HG03139 (cell line): ENCODE measurements around the gene HIVEP2.
A peak's percentile ranks its signal among the peaks of the same experiment; 100 is the strongest.
"Not testable (repeated sequence)": the region's sequence is repeated elsewhere in the genome, so short reads cannot be mapped to it uniquely, and the experiment has no call there.

ENCODE experiments used
- ATAC-seq: cut with Tn5 transposase; IDR thresholded peaks from one replicate; pipeline ENCODE4 v1.9.1; 2021; ENCODE audit not compliant: unreplicated experiment

HIVEP2 gene

GRCh38 chr6:142945049-142945445 is at the start of gene HIVEP2:
TSS of gene HIVEP2 (minus strand) at chr6:142945176. CDS start at chr6:142774738, 170,438 bp downstream.
- ATAC-seq, result peak; percentile 18

GRCh38 chr6:142993977-142994376 is 49.0 kb upstream of the HIVEP2 start:
- ATAC-seq, result no peak

- no peak for ATAC-seq
Observed at GRCh38 chr6:142987490-142987889, 42.5 kb upstream of the HIVEP2 start.

GRCh38 chr6:142985281-142985680 is 40.3 kb upstream of the HIVEP2 start:
- no peak for ATAC-seq

- no peak for ATAC-seq
Observed at GRCh38 chr6:142984386-142984785, 39.4 kb upstream of the HIVEP2 start.

GRCh38 chr6:142975365-142975764 is 30.4 kb upstream of the HIVEP2 start:
- no peak for ATAC-seq

GRCh38 chr6:142970941-142971340 is 26.0 kb upstream of the HIVEP2 start:
- not testable (repeated sequence) for ATAC-seq

- no peak for ATAC-seq
Observed at GRCh38 chr6:142968601-142969000, 23.6 kb upstream of the HIVEP2 start.

GRCh38 chr6:142966294-142966693 is 21.3 kb upstream of the HIVEP2 start:
- ATAC-seq, result no peak

- ATAC-seq, result no peak
Observed at GRCh38 chr6:142965164-142965563, 20.2 kb upstream of the HIVEP2 start.

- no peak for ATAC-seq
Observed at GRCh38 chr6:142960098-142960497, 15.1 kb upstream of the HIVEP2 start.

GRCh38 chr6:142958343-142958742 is 13.4 kb upstream of the HIVEP2 start:
- no peak for ATAC-seq

GRCh38 chr6:142956726-142957125 is 11.8 kb upstream of the HIVEP2 start:
- ATAC-seq, result no peak

GRCh38 chr6:142954844-142955243 is 9.9 kb upstream of the HIVEP2 start:
- no peak for ATAC-seq

GRCh38 chr6:142953373-142954273 is 8.6 kb upstream of the HIVEP2 start:
- no peak for ATAC-seq

- ATAC-seq, result peak; percentile 64
Observed at GRCh38 chr6:142952614-142953013, 7.6 kb upstream of the HIVEP2 start.

GRCh38 chr6:142950291-142950690 is 5.3 kb upstream of the HIVEP2 start:
- no peak for ATAC-seq

GRCh38 chr6:142947714-142948480 is 2.9 kb upstream of the HIVEP2 start:
- ATAC-seq, result peak; percentile 14

GRCh38 chr6:142946924-142947713 is 2.1 kb upstream of the HIVEP2 start:
- ATAC-seq, result peak; percentile 45

- ATAC-seq, result peak; percentile 21
Observed at GRCh38 chr6:142946181-142946923, 1.4 kb upstream of the HIVEP2 start.
